Fibroblast of lung (primary cell): ENCODE data around the gene CCR7. TPM values are rescaled to one million over a fixed set of nuclear protein-coding genes. Genes with fewer than 3 reads are reported as not detected.

Experiments
- DNase-seq, 2 donors: peaks; one replicate each; pipeline versions ENCODE4 v3.0.0 to v3.0.0-alpha.2; 2010; ENCODE audit warnings: low read depth in 2 of 2
- H2AFZ ChIP-seq: 2 replicates; pipeline ENCODE4 v1.5.1; 2012; ENCODE audit warnings: low read length, control low read depth, inconsistent platforms
- H3K27ac ChIP-seq: 2 replicates; pipeline ENCODE4 v1.5.1; 2011; ENCODE audit warnings: low read length, control low read depth; ENCODE audit not compliant: insufficient read depth
- H3K27me3 ChIP-seq: 2 replicates; pipeline ENCODE4 v1.5.1; 2011; ENCODE audit warnings: mild to moderate bottlenecking, low read length; ENCODE audit not compliant: control insufficient read depth, insufficient read depth
- H3K36me3 ChIP-seq: 2 replicates; pipeline ENCODE4 v1.5.1; 2011; ENCODE audit warnings: low read length; ENCODE audit not compliant: control insufficient read depth, insufficient read depth
- H3K4me1 ChIP-seq: 2 replicates; pipeline ENCODE4 v1.5.1; 2011; ENCODE audit warnings: low read length; ENCODE audit not compliant: control insufficient read depth, insufficient read depth; ENCODE audit errors: extremely low read depth
- H3K4me2 ChIP-seq: 2 replicates; pipeline ENCODE4 v1.5.1; 2011; ENCODE audit warnings: low read length, control low read depth; ENCODE audit not compliant: insufficient read depth; ENCODE audit errors: extremely low read depth
- H3K4me3 ChIP-seq, 4 experiments: fragments of 200-600 bp in 1 of 4; sonication (generic) in 1 of 4; replicated peaks in 1 of 4; 2 replicates each; pipeline ENCODE4 v1.5.1; 2011 to 2016; ENCODE audit warnings: low read length in 4 of 4, low read depth in 3 of 4, mild to moderate bottlenecking in 3 of 4, control low read depth in 2 of 4, inconsistent platforms in 1 of 4, mixed read lengths in 1 of 4; ENCODE audit not compliant: insufficient read depth in 1 of 4; ENCODE audit errors: control extremely low read depth in 1 of 4
- H3K79me2 ChIP-seq: 2 replicates; pipeline ENCODE4 v1.5.1; 2012; ENCODE audit warnings: mild to moderate bottlenecking, low read length, inconsistent platforms; ENCODE audit not compliant: control insufficient read depth, insufficient read depth
- H3K9ac ChIP-seq: 2 replicates; pipeline ENCODE4 v1.5.1; 2011; ENCODE audit warnings: mild to moderate bottlenecking, low read length, control low read depth; ENCODE audit not compliant: insufficient read depth
- H3K9me3 ChIP-seq: 2 replicates; pipeline ENCODE4 v1.5.1; 2012; ENCODE audit warnings: low read depth, low read length; ENCODE audit not compliant: control insufficient read depth, insufficient read depth
- H4K20me1 ChIP-seq: 2 replicates; pipeline ENCODE4 v1.5.1; 2011; ENCODE audit warnings: low read length; ENCODE audit not compliant: control insufficient read depth, insufficient read depth; ENCODE audit errors: extremely low read depth
- CTCF ChIP-seq, 2 donors: IDR thresholded peaks in 1 of 2; conservative IDR thresholded peaks in 1 of 2; 1 replicate in 1 of 2; 2 replicates in 1 of 2; pipeline ENCODE4 v1.5.1; 2011 to 2012; ENCODE audit warnings: low read length in 2 of 2, control low read depth in 1 of 2, inconsistent platforms in 1 of 2, low read depth in 1 of 2, mild to moderate bottlenecking in 1 of 2
- EZH2 ChIP-seq: IDR thresholded peaks from 2 replicates; pipeline ENCODE4 v1.5.1; 2012; ENCODE audit warnings: low read length, control low read depth, mild to moderate bottlenecking; ENCODE audit errors: missing control alignments
- polyA plus RNA-seq, 2 donors: library from polyadenylated mRNA; depleted of rRNA in 1 of 2; stranded (reverse) in 1 of 2; unstranded in 1 of 2; fragments of >200 nt; gene quantifications; 2 replicates each; pipeline ENCODE4 v1.2.1, GENCODE V29; 2011 to 2012; ENCODE audit warnings: missing spikeins in 1 of 2
- total RNA-seq: library from RNA; depleted of rRNA; stranded (reverse); fragments of >200 nt; gene quantifications from 2 replicates; pipeline ENCODE4 v1.2.1, GENCODE V29; 2014

The CCR7 gene
- total and polyA plus RNA-seq, 2 donors (not counting 1 experiment from before 2014, with no cell fraction given), result under 0.01 to 0.10 TPM

DNA sequence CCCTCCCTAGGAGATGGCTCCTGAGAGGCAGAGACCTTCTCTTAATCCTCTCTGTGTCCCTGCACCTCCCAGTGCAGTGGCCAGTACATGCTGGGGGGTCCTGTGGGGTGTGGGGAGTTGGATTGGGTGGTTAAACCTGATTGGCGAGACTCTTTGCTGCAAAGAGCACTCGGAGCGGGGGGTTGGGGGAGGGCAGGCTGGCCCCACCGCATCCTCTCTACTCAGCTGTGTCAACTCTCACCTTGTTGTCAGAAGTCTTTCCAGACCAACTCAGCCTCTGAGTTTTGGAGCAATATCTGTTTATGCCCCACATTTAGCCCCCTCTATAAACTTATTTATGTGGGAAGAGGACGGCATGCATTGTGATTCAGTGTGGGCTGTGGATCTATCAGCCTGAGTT, 42.4 kb upstream of the CCR7 start:
- DNase-seq, result no peak
- no peak for TF ChIP-seq EZH2
- TF ChIP-seq CTCF (conservative IDR thresholded peaks at IDR 0.05 in 1 of 2, IDR thresholded peaks at IDR 0.05 in 1 of 2; ENCODE audit: low read depth in 1 of 2, low read length in 2 of 2), result no peak
- Histone ChIP-seq H2AFZ (no peak overlapping the region), H3K79me2 (no peaks in the 10 kb centered on the region), H3K27ac (no peak overlapping the region), H3K4me2 (no peak overlapping the region), H3K36me3 (no peaks in the 10 kb centered on the region), H3K9ac (no peak overlapping the region), H3K4me3 (no peak overlapping the region), H3K9me3 (no peaks in the 10 kb centered on the region), H3K27me3 (peaks cover 22% of the 10 kb centered on the region), H3K4me1 (no peaks in the 10 kb centered on the region), H4K20me1 (no peaks in the 10 kb centered on the region)

DNA sequence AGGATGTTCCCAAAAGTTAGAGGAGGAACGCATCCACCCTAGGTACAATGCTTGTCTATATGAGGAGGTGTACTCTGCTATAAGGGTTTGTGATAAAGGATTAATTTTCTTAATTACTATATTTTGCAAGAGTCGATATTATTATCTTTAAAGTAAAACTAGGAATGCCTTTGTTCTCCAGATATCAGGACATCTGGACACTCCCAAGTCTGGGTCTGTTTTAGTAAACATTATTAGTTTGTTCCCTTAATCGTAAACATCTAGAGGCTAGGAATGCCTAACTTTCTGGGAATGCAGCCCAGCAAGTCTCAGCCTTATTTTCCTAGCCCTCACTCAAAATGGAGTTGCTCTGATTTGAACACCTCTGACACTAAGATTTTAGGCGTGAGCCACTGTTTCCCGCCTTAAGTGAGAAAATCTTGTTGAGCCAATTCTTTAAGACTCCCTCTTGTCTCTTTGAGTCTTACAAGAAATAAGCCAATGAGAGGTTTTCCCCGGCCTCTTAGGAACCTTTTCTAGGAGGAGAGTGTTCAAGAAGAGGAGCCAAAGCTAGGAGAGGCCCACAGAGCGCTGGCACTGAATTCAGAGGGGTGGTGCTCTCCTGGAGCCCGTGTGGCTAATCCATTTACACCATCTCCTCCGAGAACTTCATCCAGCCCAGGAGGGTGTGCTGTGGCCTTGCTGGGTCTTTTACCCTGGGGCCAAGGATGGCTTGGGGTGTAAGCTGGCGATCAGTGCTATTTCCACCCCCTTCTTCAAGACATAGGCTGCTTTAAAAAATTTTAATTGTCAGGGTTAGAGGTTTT, 41.5 kb upstream of the CCR7 start:
- Histone ChIP-seq H2AFZ (no peak overlapping the region), H3K79me2 (no peaks in the 10 kb centered on the region), H3K27me3 (peaks cover 21% of the 10 kb centered on the region), H3K9ac (no peak overlapping the region), H4K20me1 (no peaks in the 10 kb centered on the region), H3K9me3 (no peaks in the 10 kb centered on the region), H3K36me3 (no peaks in the 10 kb centered on the region), H3K4me1 (no peaks in the 10 kb centered on the region), H3K4me3 (no peak overlapping the region), H3K4me2 (no peak overlapping the region), H3K27ac (no peak overlapping the region)
- TF ChIP-seq CTCF (conservative IDR thresholded peaks at IDR 0.05 in 1 of 2, IDR thresholded peaks at IDR 0.05 in 1 of 2; ENCODE audit: low read depth in 1 of 2, low read length in 2 of 2), result no peak
- no peak for TF ChIP-seq EZH2
- no peak for DNase-seq

DNA sequence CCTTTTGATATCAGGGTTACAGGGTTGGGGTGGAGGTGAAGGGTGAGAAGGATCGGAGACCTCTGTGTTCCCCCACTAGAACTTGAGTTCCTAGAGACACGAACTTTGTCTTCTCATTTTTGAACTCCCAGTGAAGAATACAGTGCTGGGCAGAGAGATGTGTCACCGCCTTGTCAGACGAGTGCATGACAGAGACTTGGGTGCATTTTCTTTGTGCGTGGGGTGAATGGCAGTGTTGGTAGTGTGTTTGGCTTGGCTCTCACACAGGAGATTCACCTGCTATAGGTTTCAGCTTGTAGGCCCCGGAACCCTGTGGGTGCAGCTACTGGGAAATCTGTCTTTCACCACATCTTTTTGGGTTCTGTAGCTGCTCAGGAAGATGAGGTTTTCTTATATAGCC, 40.0 kb upstream of the CCR7 start:
- H3K9me3 ChIP-seq, result no peaks in the 10 kb centered on the region
- no peak overlapping the region for H3K4me2 ChIP-seq
- TF ChIP-seq EZH2 (no peak), CTCF (conservative IDR thresholded peaks at IDR 0.05 in 1 of 2, IDR thresholded peaks at IDR 0.05 in 1 of 2; ENCODE audit: low read depth in 1 of 2, low read length in 2 of 2) (no peak)
- H3K27me3 ChIP-seq, result peaks cover 19% of the 10 kb centered on the region
- no peak overlapping the region for H3K4me3 ChIP-seq
- no peaks in the 10 kb centered on the region for H3K79me2 ChIP-seq
- no peaks in the 10 kb centered on the region for H3K36me3 ChIP-seq
- H3K27ac ChIP-seq, result no peak overlapping the region
- no peaks in the 10 kb centered on the region for H3K4me1 ChIP-seq
- no peak overlapping the region for H3K9ac ChIP-seq
- no peak for DNase-seq
- H2AFZ ChIP-seq, result no peak overlapping the region
- H4K20me1 ChIP-seq, result no peaks in the 10 kb centered on the region
